ENCODE data around the gene WNT5B.
A peak's percentile ranks its signal among the peaks of the same experiment; 100 is the strongest.

DNA sequence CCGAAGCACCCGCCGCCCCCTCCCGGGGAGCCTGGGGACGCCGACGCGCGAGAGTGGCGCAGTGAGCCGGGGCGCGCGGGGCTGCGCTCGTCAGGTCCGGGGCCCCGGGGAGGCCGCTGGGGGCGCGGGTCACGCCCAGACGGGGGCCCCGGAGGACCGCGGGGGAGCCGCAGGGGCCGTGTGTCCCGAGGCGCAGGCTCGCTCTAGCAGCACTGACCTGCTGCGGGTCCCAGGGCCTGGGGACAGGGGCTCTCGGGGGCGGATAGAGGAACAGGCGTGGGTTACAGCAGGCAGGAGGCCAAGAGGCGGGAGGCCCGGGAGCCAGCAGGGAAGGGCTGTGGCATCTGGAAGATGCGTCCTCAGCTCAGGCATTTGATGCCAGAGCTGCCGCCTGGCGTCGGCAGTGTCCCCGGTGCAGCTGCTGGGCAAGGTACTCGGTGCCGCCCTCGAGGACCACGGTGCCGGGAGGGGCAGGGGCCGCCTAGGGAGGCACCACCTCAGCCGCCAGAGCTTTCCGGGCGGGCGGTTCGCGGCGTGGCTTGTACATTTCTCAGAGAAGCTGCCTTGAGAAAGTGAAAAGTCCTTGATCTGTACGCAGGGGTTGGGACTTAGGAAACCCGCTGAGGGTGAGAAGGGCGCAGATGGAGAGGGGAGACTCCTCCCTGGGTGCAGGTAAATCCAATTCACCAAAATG, 1.2 kb downstream of the WNT5B start:
- TF ChIP-seq CTCF (conservative IDR thresholded peaks at IDR 0.05) (no peak), EZH2 (IDR thresholded peaks at IDR 0.05; ENCODE audit: low read depth) (peak; percentile 91; the same call in 1 of the 2 replicates)
